HG03460 (cell line): ENCODE data around the gene RIOK2.

Source experiments
- ATAC-seq: cut with Tn5 transposase; IDR thresholded peaks from one replicate; pipeline ENCODE4 v1.9.1; 2021; ENCODE audit not compliant: unreplicated experiment

The RIOK2 gene

GRCh38 chr5:97131139-97131710, 51.8 kb downstream of the RIOK2 start:
- no peak for ATAC-seq

DNA sequence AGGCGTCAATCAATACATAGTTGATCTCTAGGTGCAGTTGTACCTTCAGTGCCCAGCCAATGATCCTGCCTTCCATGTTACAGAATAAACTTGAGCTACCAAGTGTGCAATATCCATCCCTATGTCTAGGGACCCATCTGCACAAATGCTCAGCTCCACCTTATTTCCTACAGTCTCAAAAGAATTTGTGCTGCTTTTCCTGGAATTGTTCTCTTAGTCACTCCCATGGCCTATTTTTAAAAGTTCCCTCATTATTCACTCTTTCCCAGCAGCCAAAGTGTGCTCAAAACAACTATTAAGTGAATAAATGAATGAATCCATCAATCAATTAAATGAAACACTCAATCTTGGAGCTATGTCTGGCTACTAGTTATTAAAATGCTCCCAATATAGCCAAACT, 55.3 kb downstream of the RIOK2 start:
- ATAC-seq = no peak

- no peak for ATAC-seq
Observed at GRCh38 chr5:97125125-97125683, 57.8 kb downstream of the RIOK2 start.

DNA sequence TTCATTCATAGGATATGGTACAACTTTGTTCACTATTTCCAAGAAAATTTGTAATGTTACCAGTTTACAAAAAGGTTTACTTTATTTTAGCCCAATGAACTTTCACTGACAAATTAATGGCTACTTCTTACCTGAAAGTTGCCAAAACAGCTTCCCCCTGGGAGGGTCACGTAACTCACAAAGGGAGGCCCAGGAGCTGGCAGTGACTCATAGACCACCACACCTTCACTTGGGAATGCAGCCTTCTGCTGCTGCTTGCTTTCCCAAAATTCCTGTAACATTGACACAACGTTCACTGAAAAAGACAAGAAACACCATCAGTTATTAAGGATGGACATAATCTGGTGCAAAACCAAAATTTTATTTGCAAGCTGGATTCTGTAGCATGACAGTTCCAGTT, 58.7 kb downstream of the RIOK2 start:
- ATAC-seq = no peak

DNA sequence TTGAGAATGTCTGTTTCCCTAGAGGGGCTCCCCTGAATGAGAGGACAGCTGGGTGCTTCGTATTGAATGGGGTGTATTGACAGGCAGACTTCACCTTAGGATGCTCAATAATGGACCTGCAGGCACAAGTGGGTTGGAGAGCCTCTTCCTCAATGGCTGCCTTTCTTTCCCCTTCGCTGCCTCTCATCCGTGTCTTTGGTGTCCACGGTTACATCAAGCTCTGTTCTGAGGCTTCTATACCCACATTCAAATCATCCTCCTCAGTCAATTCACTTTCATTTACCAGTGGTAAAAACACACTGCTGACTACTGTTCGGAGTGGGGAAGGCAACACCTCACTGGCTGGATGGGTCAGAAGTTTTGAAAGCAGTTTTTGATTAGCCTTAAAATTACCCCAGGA, 61.2 kb downstream of the RIOK2 start:
- no peak for ATAC-seq

GRCh38 chr5:97120195-97120594, 62.9 kb downstream of the RIOK2 start:
- ATAC-seq = no peak

DNA sequence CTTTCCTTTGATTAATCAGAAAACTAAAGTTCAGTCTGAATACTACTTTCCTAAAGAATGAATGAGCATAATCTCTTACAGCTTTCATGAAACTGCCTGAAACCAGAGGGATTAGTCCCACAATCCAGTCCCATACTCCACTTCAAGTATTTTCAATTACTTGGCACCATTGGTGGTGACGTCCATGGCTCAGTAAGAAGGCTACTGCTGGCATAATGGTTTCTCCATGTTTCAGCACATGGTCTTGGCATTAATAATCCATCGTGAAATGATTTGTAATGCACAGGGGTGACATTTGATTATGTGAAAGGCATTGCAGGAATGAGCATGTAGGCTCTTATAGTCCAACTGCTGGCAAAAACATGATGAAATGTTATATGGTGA, 64.0 kb downstream of the RIOK2 start:
- no peak for ATAC-seq

- ATAC-seq = no peak
Observed at GRCh38 chr5:97118261-97119006, 64.6 kb downstream of the RIOK2 start.

GRCh38 chr5:97115932-97116331, 67.1 kb downstream of the RIOK2 start:
- ATAC-seq = no peak

- ATAC-seq = no peak
Observed at GRCh38 chr5:97112230-97112629, 70.8 kb downstream of the RIOK2 start.

GRCh38 chr5:97111616-97112015, 71.4 kb downstream of the RIOK2 start:
- no peak for ATAC-seq

DNA sequence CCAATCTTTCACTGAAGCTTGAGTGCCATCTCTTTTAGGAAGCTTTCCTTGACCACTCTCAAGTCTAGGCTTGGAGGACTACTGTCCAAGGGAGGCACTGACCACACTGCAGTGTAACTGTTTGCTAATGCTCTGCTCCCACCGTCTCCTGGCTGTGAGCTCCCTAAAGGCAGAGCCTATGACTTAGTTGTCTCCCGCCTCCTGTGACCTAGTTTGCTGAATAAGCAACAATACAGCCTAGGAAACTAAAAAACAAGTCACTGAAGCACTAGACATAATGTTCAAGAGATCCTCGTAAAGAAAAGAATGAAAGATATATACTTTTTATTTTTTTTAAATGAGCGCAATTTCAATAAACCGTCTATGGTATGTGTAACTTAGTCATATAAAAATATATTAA, 72.0 kb downstream of the RIOK2 start:
- no peak for ATAC-seq
